Natural killer cell treated with Interleukin-12 subunit alpha and Interleukin-12 subunit beta and Interleukin-15 and Interleukin-18, amount 100 ng/mL, for 72 hours (primary cell): ENCODE measurements around the gene ATOH1. TPM values are rescaled to one million over a fixed set of nuclear protein-coding genes. Genes with fewer than 3 reads are reported as not detected.

Source experiments
- ATAC-seq, 2 donors: fragments of 150-1000 bp; cut with Tn5 transposase in 1 of 2; sonication (Bioruptor Pico), chemical (Tn5 transposase) in 1 of 2; 2 replicates each; pipeline ENCODE4 v1.10.0; 2021
- DNase-seq: peaks from one replicate; pipeline ENCODE4 v3.0.0; 2022; ENCODE audit warnings: low spot score
- H3K27ac Mint-ChIP-seq, 2 donors: 1 replicate in 1 of 2; 2 replicates in 1 of 2; pipeline ENCODE4 v1.8.0; 2022; ENCODE audit warnings: mixed read lengths in 2 of 2, mild to moderate bottlenecking in 1 of 2, moderate library complexity in 1 of 2
- H3K27me3 Mint-ChIP-seq, 2 donors: 1 replicate in 1 of 2; 2 replicates in 1 of 2; pipeline ENCODE4 v1.8.0; 2022; ENCODE audit warnings: mixed read lengths in 2 of 2
- H3K36me3 Mint-ChIP-seq: one replicate; pipeline ENCODE4 v1.8.0; 2022; ENCODE audit warnings: mixed read lengths
- H3K4me1 Mint-ChIP-seq, 2 donors: 1 replicate in 1 of 2; 2 replicates in 1 of 2; pipeline ENCODE4 v1.8.0; 2022; ENCODE audit warnings: low read depth in 2 of 2, mixed read lengths in 2 of 2, mild to moderate bottlenecking in 1 of 2
- H3K4me3 Mint-ChIP-seq: one replicate; pipeline ENCODE4 v1.8.0; 2022; ENCODE audit warnings: mixed read lengths
- H3K9me3 Mint-ChIP-seq: 2 replicates; pipeline ENCODE4 v1.8.0; 2022; ENCODE audit warnings: mixed read lengths
- total RNA-seq, 2 donors: library from RNA; stranded (reverse); gene quantifications; one replicate each; pipeline ENCODE4 v1.2.3, GENCODE V29; 2022

ATOH1 gene
- total RNA-seq, 2 donors from 2014 or later, result not detected

GRCh38 chr4:93852680-93853079 is 24.1 kb downstream of the ATOH1 start:
- Mint-ChIP-seq H3K9me3 (peaks cover 8% of the 10 kb centered on the region), H3K4me1 (no peaks in the 10 kb centered on the region)

GRCh38 chr4:93855926-93856325 is 27.4 kb downstream of the ATOH1 start:
- H3K4me1 Mint-ChIP-seq, result no peaks in the 10 kb centered on the region
- ATAC-seq (no peak), DNase-seq (no peak)
- H3K4me3 Mint-ChIP-seq, result no peak overlapping the region
- H3K9me3 Mint-ChIP-seq, result peaks cover 12% of the 10 kb centered on the region
- no peaks in the 10 kb centered on the region for H3K36me3 Mint-ChIP-seq
- no peaks in the 10 kb centered on the region for H3K27me3 Mint-ChIP-seq
- no peak overlapping the region for H3K27ac Mint-ChIP-seq

More at GRCh38 chr4:93852680-93853079, 24.1 kb downstream of the ATOH1 start:
- no peak overlapping the region for H3K27ac Mint-ChIP-seq
- no peak for ATAC-seq
- no peaks in the 10 kb centered on the region for H3K36me3 Mint-ChIP-seq
- H3K4me3 Mint-ChIP-seq, result no peak overlapping the region
- no peak for DNase-seq
- no peaks in the 10 kb centered on the region for H3K27me3 Mint-ChIP-seq

- no peak for DNase-seq
- no peaks in the 10 kb centered on the region for H3K27me3 Mint-ChIP-seq
- no peaks in the 10 kb centered on the region for H3K4me1 Mint-ChIP-seq
- H3K9me3 Mint-ChIP-seq, result peaks cover 9% of the 10 kb centered on the region
- no peak overlapping the region for H3K27ac Mint-ChIP-seq
- H3K36me3 Mint-ChIP-seq, result no peaks in the 10 kb centered on the region
- no peak for ATAC-seq
- H3K4me3 Mint-ChIP-seq, result no peak overlapping the region
Measured at GRCh38 chr4:93865650-93866049, 37.1 kb downstream of the ATOH1 start.

GRCh38 chr4:93867416-93868001 is 39.0 kb downstream of the ATOH1 start:
- ATAC-seq (no peak), DNase-seq (no peak)
- no peak overlapping the region for H3K4me3 Mint-ChIP-seq
- peaks cover 7% of the 10 kb centered on the region for H3K9me3 Mint-ChIP-seq
- no peaks in the 10 kb centered on the region for H3K27me3 Mint-ChIP-seq
- H3K4me1 Mint-ChIP-seq, result no peaks in the 10 kb centered on the region
- H3K27ac Mint-ChIP-seq, result no peak overlapping the region
- H3K36me3 Mint-ChIP-seq, result no peaks in the 10 kb centered on the region

- ATAC-seq, result no peak
- no peak overlapping the region for H3K27ac Mint-ChIP-seq
- H3K27me3 Mint-ChIP-seq, result no peaks in the 10 kb centered on the region
- no peaks in the 10 kb centered on the region for H3K9me3 Mint-ChIP-seq
- H3K4me3 Mint-ChIP-seq, result no peak overlapping the region
- DNase-seq, result no peak
- H3K4me1 Mint-ChIP-seq, result no peaks in the 10 kb centered on the region
- H3K36me3 Mint-ChIP-seq, result no peaks in the 10 kb centered on the region
Measured at GRCh38 chr4:93870876-93871458, 42.4 kb downstream of the ATOH1 start.

GRCh38 chr4:93876754-93877153 is 48.2 kb downstream of the ATOH1 start:
- peaks cover 6% of the 10 kb centered on the region for H3K36me3 Mint-ChIP-seq
- no peak for ATAC-seq
- no peak overlapping the region for H3K4me3 Mint-ChIP-seq
- no peak overlapping the region for H3K27ac Mint-ChIP-seq
- no peaks in the 10 kb centered on the region for H3K4me1 Mint-ChIP-seq
- H3K27me3 Mint-ChIP-seq, result no peaks in the 10 kb centered on the region
- no peak for DNase-seq
- peaks cover 12% of the 10 kb centered on the region for H3K9me3 Mint-ChIP-seq

GRCh38 chr4:93878566-93878965 is 50.0 kb downstream of the ATOH1 start:
- H3K4me1 Mint-ChIP-seq, result no peaks in the 10 kb centered on the region
- peaks cover 12% of the 10 kb centered on the region for H3K9me3 Mint-ChIP-seq
- H3K27ac Mint-ChIP-seq, result no peak overlapping the region
- H3K27me3 Mint-ChIP-seq, result no peaks in the 10 kb centered on the region
- ATAC-seq, result no peak
- H3K36me3 Mint-ChIP-seq, result peaks cover 6% of the 10 kb centered on the region
- no peak for DNase-seq
- no peak overlapping the region for H3K4me3 Mint-ChIP-seq

GRCh38 chr4:93879919-93880318 is 51.4 kb downstream of the ATOH1 start:
- Mint-ChIP-seq H3K4me3 (no peak overlapping the region), H3K27ac (no peak overlapping the region), H3K36me3 (peaks cover 6% of the 10 kb centered on the region), H3K27me3 (no peaks in the 10 kb centered on the region), H3K4me1 (no peaks in the 10 kb centered on the region), H3K9me3 (peaks cover 12% of the 10 kb centered on the region)
- no peak for ATAC-seq
- DNase-seq, result no peak
